ENCODE data around the gene DRGX. TPM values are rescaled to one million over a fixed set of nuclear protein-coding genes. Genes with fewer than 3 reads are reported as not detected.

DRGX gene
- total and polyA plus RNA-seq, 10 of the 15 experiments (the other 5 are each of a cell fraction or from before 2014, with no cell fraction given): not detected

DNA sequence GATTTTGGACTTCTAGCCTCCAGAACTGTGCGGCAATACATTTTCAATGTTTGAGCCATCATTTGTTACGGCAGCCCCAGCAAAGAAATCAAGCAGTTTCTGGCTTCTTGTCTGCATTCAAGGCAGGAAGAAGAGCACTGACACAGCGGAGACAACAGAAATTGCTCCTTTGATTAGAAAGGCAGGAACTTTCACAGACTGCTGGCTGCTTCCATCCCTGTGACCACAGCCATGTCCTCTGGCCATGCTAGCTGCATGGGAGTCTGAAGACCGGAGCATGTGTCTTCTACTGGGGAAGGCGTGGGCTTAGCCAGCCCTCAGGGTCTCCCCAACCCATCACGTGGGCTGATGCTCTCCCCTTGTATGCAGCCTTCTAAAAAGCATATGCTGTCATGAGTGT is 77.9 kb downstream of the DRGX start (continued):
- no peak for TF ChIP-seq ELK1 (IDR thresholded peaks at IDR 0.05; ENCODE audit: low read depth, low read length)

DNA sequence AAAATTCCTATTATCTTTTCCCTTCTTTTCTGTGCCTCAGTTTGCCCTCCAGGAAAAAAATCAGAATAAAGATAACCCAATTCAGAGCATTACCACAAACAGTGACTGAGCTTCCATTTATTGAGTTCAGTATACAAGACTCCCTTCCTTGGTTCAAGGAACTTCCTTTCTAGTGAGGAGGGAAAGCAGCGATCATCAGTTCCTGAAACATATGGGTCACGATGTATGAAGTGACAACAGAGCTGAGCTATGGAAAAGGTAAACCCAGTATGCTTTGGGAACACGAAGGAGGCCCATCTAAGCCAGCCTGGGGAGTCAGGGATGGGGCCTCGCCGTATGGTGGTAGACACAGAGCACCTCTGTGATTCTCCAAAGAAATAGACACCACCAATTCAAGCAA is 81.1 kb downstream of the DRGX start:
- TF ChIP-seq PML (IDR thresholded peaks at IDR 0.05; ENCODE audit: low read length) (no peak), NR2C2 (IDR thresholded peaks at IDR 0.05; ENCODE audit: borderline replicate concordance, control insufficient read depth, insufficient read length, low read depth) (no peak), ZNF274 (IDR thresholded peaks at IDR 0.05; ENCODE audit: insufficient read depth, insufficient read length) (no peak), BMI1 (IDR thresholded peaks at IDR 0.05; ENCODE audit: borderline replicate concordance) (no peak), BCL3 (IDR thresholded peaks at IDR 0.05; ENCODE audit: borderline replicate concordance, insufficient read depth, low read depth, low read length, poor library complexity, severe bottlenecking) (no peak), ELK1 (IDR thresholded peaks at IDR 0.05; ENCODE audit: low read depth, low read length) (no peak), ETV6 (conservative IDR thresholded peaks at IDR 0.05 in 1 of 2, IDR thresholded peaks at IDR 0.05 in 1 of 2; ENCODE audit: borderline replicate concordance in 1 of 2, low read depth in 1 of 2) (no peak), CREM (IDR thresholded peaks at IDR 0.05; ENCODE audit: low read depth) (no peak)
- TF ChIP-seq, protein P1, sequence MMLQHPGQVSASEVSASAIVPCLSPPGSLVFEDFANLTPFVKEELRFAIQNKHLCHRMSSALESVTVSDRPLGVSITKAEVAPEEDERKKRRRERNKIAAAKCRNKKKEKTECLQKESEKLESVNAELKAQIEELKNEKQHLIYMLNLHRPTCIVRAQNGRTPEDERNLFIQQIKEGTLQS (IDR thresholded peaks at IDR 0.05; ENCODE audit: borderline replicate concordance, extremely low read depth, low read depth, low read length): no peak
- TF ChIP-seq, protein P2, sequence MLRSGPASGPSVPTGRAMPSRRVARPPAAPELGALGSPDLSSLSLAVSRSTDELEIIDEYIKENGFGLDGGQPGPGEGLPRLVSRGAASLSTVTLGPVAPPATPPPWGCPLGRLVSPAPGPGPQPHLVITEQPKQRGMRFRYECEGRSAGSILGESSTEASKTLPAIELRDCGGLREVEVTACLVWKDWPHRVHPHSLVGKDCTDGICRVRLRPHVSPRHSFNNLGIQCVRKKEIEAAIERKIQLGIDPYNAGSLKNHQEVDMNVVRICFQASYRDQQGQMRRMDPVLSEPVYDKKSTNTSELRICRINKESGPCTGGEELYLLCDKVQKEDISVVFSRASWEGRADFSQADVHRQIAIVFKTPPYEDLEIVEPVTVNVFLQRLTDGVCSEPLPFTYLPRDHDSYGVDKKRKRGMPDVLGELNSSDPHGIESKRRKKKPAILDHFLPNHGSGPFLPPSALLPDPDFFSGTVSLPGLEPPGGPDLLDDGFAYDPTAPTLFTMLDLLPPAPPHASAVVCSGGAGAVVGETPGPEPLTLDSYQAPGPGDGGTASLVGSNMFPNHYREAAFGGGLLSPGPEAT (IDR thresholded peaks at IDR 0.05; ENCODE audit: low read depth): no peak

More for the DNA sequence above, 81.1 kb downstream of the DRGX start:
- H2AFZ ChIP-seq (ENCODE audit: control insufficient read depth, low read depth, low read length): no peak overlapping the region
- ATAC-seq (no peak), DNase-seq (ENCODE audit: low read depth, low spot score) (no peak), FAIRE-seq (no peak)
- H3K9ac ChIP-seq (ENCODE audit: control insufficient read depth, insufficient read depth, low read length): no peak overlapping the region
- WGBS (ENCODE audit: insufficient coverage, insufficient replicate concordance, low lambda C conversion rate, missing lambda C conversion rate): 54% methylated on average over 5 of the region's 5 CpGs
- RAD21 ChIA-PET (ENCODE audit: unreplicated experiment): no interaction called here
- BruUV-seq (replicated peaks): no TSS peak
- in situ Hi-C loops (cut with MboI) (no loop called here), intact Hi-C loops (cut with micrococcal nuclease; ENCODE audit: unreplicated experiment) (no loop called here)
- H3K4me2 ChIP-seq (ENCODE audit: control insufficient read depth, insufficient read depth): no peak overlapping the region
- no peaks in the 10 kb centered on the region; a peak in 1 of 4 replicates for H3K27me3 ChIP-seq (replicated peaks in 1 of 2; ENCODE audit: control insufficient read depth in 2 of 2, insufficient read depth in 2 of 2, low read length in 1 of 2)
- CTCF ChIA-PET: interaction anchor here (0.6 to 1.1 kb wide), 2 partner anchors 93 to 124 kb away, joined by 3 to 4 read pairs; no protein-coding TSS in a partner anchor
- SMC1A ChIA-PET (ENCODE audit: uncharacterized antibody, unreplicated experiment): no interaction called here
- H3K27ac ChIP-seq (ENCODE audit: control insufficient read depth, insufficient read depth): no peak overlapping the region
- no peaks in the 10 kb centered on the region for H3K79me2 ChIP-seq (ENCODE audit: control insufficient read depth, insufficient read depth, low read length)
- POLR2A ChIA-PET: no interaction called here
- no peaks in the 10 kb centered on the region for H3K36me3 ChIP-seq (ENCODE audit: control insufficient read depth in 2 of 2, insufficient read depth in 2 of 2, low read length in 1 of 2)
- H3K4me3 ChIP-seq: no peak overlapping the region
- no peaks in the 10 kb centered on the region for H4K20me1 ChIP-seq (ENCODE audit: control insufficient read depth, insufficient read depth)
- no peaks in the 10 kb centered on the region for H3K9me3 ChIP-seq (replicated peaks; ENCODE audit: control insufficient read depth, insufficient read depth, low read length)
- peaks cover 8% of the 10 kb centered on the region for H3K4me1 ChIP-seq (ENCODE audit: control insufficient read depth, insufficient read depth, low read length)

All from GM12878 (cell line).